Neuronal stem cell (in vitro differentiated cells): ENCODE results near the gene JAG2. TPM values are rescaled to one million over a fixed set of nuclear protein-coding genes. Genes with fewer than 3 reads are reported as not detected.

Experiments used
- small RNA-seq: library from polyadenylated mRNA; stranded (forward); fragments of <200 nt; extraction: miRNeasy Mini kit (QIAGEN cat#:217004); gene quantifications from one replicate; pipeline ENCODE3, GENCODE V24; 2013; ENCODE audit not compliant: insufficient read depth

JAG2 gene

Small RNA genes lying within 50 kb of the gene (small RNA-seq; reads per million reads assigned to genes)
- gene AL512356.2 = not detected
- not detected for gene MIR6765
